GM12874 (cell line): ENCODE measurements around the gene TMX1.

Source experiments
- TF ChIP-seq, protein P1 (sequence below): IDR thresholded peaks from 2 replicates; pipeline ENCODE4 v1.5.1; 2011; ENCODE audit warnings: low read depth, mild to moderate bottlenecking, control low read depth, low read length, moderate library complexity; ENCODE audit not compliant: insufficient read depth

TMX1 gene

DNA sequence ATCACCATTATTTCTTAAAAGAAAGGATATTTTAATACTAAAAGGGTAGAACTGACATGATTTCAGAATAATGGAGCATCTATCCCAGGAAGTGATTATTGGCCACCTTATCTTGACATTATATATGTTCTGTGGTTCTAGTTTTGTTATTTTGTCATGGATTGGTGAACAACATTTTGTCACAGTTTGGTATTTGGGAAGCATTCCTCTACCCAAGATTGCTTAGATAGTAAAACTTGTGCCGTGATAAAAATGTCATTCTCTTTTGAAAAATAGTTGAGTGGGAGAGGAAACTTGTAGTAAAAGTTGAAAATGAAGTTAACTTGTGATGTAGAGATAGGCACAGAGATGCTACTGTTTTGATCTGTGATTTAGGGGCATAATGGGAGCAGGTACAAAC, 65.7 kb downstream of the TMX1 start:
- TF ChIP-seq, protein P1, sequence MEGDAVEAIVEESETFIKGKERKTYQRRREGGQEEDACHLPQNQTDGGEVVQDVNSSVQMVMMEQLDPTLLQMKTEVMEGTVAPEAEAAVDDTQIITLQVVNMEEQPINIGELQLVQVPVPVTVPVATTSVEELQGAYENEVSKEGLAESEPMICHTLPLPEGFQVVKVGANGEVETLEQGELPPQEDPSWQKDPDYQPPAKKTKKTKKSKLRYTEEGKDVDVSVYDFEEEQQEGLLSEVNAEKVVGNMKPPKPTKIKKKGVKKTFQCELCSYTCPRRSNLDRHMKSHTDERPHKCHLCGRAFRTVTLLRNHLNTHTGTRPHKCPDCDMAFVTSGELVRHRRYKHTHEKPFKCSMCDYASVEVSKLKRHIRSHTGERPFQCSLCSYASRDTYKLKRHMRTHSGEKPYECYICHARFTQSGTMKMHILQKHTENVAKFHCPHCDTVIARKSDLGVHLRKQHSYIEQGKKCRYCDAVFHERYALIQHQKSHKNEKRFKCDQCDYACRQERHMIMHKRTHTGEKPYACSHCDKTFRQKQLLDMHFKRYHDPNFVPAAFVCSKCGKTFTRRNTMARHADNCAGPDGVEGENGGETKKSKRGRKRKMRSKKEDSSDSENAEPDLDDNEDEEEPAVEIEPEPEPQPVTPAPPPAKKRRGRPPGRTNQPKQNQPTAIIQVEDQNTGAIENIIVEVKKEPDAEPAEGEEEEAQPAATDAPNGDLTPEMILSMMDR = no peak
